ENCODE results near the gene MADD.

DNA sequence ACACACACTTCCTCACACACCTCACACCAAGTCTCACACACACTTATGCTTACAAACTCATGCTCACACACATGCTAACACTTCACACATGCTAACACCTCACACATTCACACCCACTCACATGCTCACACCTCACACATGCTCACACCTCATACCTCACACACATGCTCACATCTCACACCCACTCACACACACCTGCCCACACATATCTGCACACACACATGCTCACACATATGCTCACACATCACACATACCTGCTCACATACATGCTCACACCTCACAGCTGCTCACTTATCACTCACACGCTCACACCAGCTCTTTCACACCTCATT, 87.0 kb downstream of the MADD start:
- TF ChIP-seq CTCF (IDR thresholded peaks at IDR 0.05) (no peak), POLR2A (IDR thresholded peaks at IDR 0.05) (no peak)

All from thyroid gland (tissue), 4 donors.